ENCODE results near the gene ENOX1.

ENOX1 gene

GRCh38 chr13:43286751-43287150 is 500.0 kb downstream of the ENOX1 start:
- no peak for DNase-seq (ENCODE audit: low read depth)

- no peak for DNase-seq (ENCODE audit: low read depth)
Measured at GRCh38 chr13:43285933-43286597, 500.7 kb downstream of the ENOX1 start.

- no peak for DNase-seq (ENCODE audit: low read depth)
Measured at GRCh38 chr13:43284162-43284561, 502.6 kb downstream of the ENOX1 start.

- DNase-seq (ENCODE audit: low read depth), result no peak
Measured at GRCh38 chr13:43279696-43280095, 507.1 kb downstream of the ENOX1 start.

- DNase-seq (ENCODE audit: low read depth), result no peak
Measured at GRCh38 chr13:43278127-43278526, 508.6 kb downstream of the ENOX1 start.

GRCh38 chr13:43277142-43277541 is 509.6 kb downstream of the ENOX1 start:
- no peak for DNase-seq (ENCODE audit: low read depth)

- DNase-seq (ENCODE audit: low read depth), result no peak
Measured at GRCh38 chr13:43274881-43275280, 511.9 kb downstream of the ENOX1 start.

GRCh38 chr13:43273362-43273761 is 513.4 kb downstream of the ENOX1 start:
- DNase-seq (ENCODE audit: low read depth), result no peak

- no peak for DNase-seq (ENCODE audit: low read depth)
Measured at GRCh38 chr13:43272851-43273250, 513.9 kb downstream of the ENOX1 start.

- no peak for DNase-seq (ENCODE audit: low read depth)
Measured at GRCh38 chr13:43271152-43271551, 515.6 kb downstream of the ENOX1 start.

- DNase-seq (ENCODE audit: low read depth), result no peak
Measured at GRCh38 chr13:43270130-43270830, 516.5 kb downstream of the ENOX1 start.

GRCh38 chr13:43269037-43269481 is 517.7 kb downstream of the ENOX1 start:
- DNase-seq (ENCODE audit: low read depth), result no peak

- no peak for DNase-seq (ENCODE audit: low read depth)
Measured at GRCh38 chr13:43268632-43269031, 518.1 kb downstream of the ENOX1 start.

- DNase-seq (ENCODE audit: low read depth), result no peak
Measured at GRCh38 chr13:43267916-43268315, 518.9 kb downstream of the ENOX1 start.

- no peak for DNase-seq (ENCODE audit: low read depth)
Measured at GRCh38 chr13:43266936-43267615, 519.7 kb downstream of the ENOX1 start.

GRCh38 chr13:43265028-43265427 is 521.7 kb downstream of the ENOX1 start:
- no peak for DNase-seq (ENCODE audit: low read depth)

- DNase-seq (ENCODE audit: low read depth), result no peak
Measured at GRCh38 chr13:43264458-43264857, 522.3 kb downstream of the ENOX1 start.

- no peak for DNase-seq (ENCODE audit: low read depth)
Measured at GRCh38 chr13:43263047-43263446, 523.7 kb downstream of the ENOX1 start.

GRCh38 chr13:43260999-43261398 is 525.8 kb downstream of the ENOX1 start:
- DNase-seq (ENCODE audit: low read depth), result no peak

GRCh38 chr13:43258771-43259170 is 528.0 kb downstream of the ENOX1 start:
- no peak for DNase-seq (ENCODE audit: low read depth)

- no peak for DNase-seq (ENCODE audit: low read depth)
Measured at GRCh38 chr13:43257765-43258164, 529.0 kb downstream of the ENOX1 start.

- no peak for DNase-seq (ENCODE audit: low read depth)
Measured at GRCh38 chr13:43251961-43252360, 534.8 kb downstream of the ENOX1 start.

- DNase-seq (ENCODE audit: low read depth), result no peak
Measured at GRCh38 chr13:43246382-43246781, 540.4 kb downstream of the ENOX1 start.

Measured in activated T-cell treated with anti-CD3 and anti-CD28 coated beads for 1 hour (primary cell).